CD4-positive, alpha-beta memory T cell (primary cell): Measurements from ENCODE around the gene SCML1. TPM values are rescaled to one million over a fixed set of nuclear protein-coding genes. Genes with fewer than 3 reads are reported as not detected.

Experiments
- polyA plus RNA-seq, 2 donors: library from polyadenylated mRNA; unstranded; fragments of 300-500 nt; fragmentation: Illumina TruSeq; gene quantifications; one replicate each; pipeline ENCODE4 v1.2.3, GENCODE V29; 2021
- total RNA-seq, 2 experiments: library from RNA; stranded (reverse); gene quantifications; one replicate each; pipeline ENCODE4 v1.2.3, GENCODE V29; 2021

SCML1 gene
- total and polyA plus RNA-seq, 4 experiments from 2014 or later, result 1.6 to 18.0 (median 8.4) TPM

Other genes with a start within 250 kb of the SCML1 start
- gene RAI2, start 123.8 kb downstream of the SCML1 start, total RNA-seq, result 1 to 10 TPM; 1.2 to 1.4 TPM
- under 1 TPM in 1 of 2 donors, not detected in 1; 0.34 TPM for gene RAI2, start 123.8 kb downstream of the SCML1 start, polyA plus RNA-seq